ENCODE results near the gene FUT8. TPM values are rescaled to one million over a fixed set of nuclear protein-coding genes. Genes with fewer than 3 reads are reported as not detected.
"Not testable (repeated sequence)": the region's sequence is repeated elsewhere in the genome, so short reads cannot be mapped to it uniquely, and the experiment has no call there.

FUT8 gene
- total RNA-seq, 5 donors from 2014 or later (not counting 1 experiment from before 2014, with no cell fraction given), result 37.6 to 51.7 (median 43.9) TPM

DNA sequence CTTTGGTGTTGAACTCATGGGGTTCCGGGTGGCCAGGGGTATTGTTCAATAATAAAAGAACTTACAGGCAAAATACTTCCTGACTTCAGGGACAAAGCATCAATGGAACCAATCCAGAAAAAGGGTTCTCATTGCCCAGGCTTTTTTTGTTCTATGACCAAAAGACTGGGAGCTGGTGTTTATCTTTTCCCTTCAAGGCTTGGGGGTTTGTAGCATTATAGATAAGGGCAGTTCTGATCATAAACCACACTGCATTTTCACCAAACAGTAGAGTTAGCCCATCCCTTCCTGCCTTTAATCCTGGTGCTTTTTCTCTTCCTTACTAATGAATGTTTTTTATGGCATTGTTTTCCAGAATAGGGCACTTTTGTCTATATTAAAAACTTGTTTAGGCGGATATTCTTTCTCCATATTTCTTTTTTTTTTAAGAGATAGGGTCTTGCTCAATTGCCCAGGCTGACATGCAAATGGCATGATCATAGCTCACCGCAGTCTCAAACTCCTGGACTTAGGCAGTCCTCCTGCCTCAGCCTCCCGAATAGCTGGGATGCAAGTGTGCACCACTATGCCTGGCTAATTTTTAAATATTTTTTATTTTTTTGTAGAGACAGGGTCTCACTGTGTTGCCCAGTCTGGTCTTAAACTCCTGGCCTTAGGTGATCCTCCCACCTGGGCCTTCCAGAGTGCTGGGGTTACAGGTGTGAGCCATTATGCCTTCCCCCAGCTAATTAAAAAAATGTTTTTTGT lies 9.7 kb downstream of the FUT8 start:
- Mint-ChIP-seq H3K4me3 (no peak overlapping the region), H3K27ac (no peak overlapping the region), H3K27me3 (no peaks in the 10 kb centered on the region), H3K36me3 (peaks cover 23% of the 10 kb centered on the region), H3K9me3 (no peaks in the 10 kb centered on the region), H3K4me1 (peaks cover 30 to 53% (median 49%) of the 10 kb centered on the region in 3 donors)
- ChIA-PET POLR2A (interaction anchor here in 1 of 2 donors (0.7 kb wide), 1 partner anchor 11 kb away, joined by 5 read pairs; no protein-coding TSS in a partner anchor), CTCF (interaction anchor here in 1 of 2 donors (0.7 kb wide), 2 partner anchors 200 to 644 kb away, joined by 3 read pairs; no protein-coding TSS in a partner anchor)
- 100% methylated on average over 1 of the region's 4 CpGs for WGBS (ENCODE audit: insufficient coverage)
- no peaks in the 10 kb centered on the region for H3K36me3 ChIP-seq (ENCODE audit: control insufficient read depth in 2 of 2, extremely low read depth in 1 of 2, insufficient read depth in 1 of 2, low read length in 1 of 2)
- no peak overlapping the region for H3K4me3 ChIP-seq (ENCODE audit: control insufficient read depth in 1 of 2, extremely low read depth in 1 of 2, low read length in 1 of 2)
- DNase-seq (no peak), ATAC-seq (replicated peaks in 1 of 4) (no peak)
- H3K4me1 ChIP-seq (ENCODE audit: control insufficient read depth in 1 of 2, extremely low read depth in 1 of 2, insufficient read depth in 2 of 2, low read length in 2 of 2), result peaks cover 0 to 2% of the 10 kb centered on the region in 2 experiments
- H3K9me3 ChIP-seq, result no peaks in the 10 kb centered on the region
- H3K27ac ChIP-seq (ENCODE audit: low read length), result no peak overlapping the region
- no peaks in the 10 kb centered on the region for H3K27me3 ChIP-seq (replicated peaks in 1 of 2; ENCODE audit: control insufficient read depth in 2 of 2, extremely low read depth in 1 of 2, insufficient read depth in 2 of 2, low read length in 1 of 2)

DNA sequence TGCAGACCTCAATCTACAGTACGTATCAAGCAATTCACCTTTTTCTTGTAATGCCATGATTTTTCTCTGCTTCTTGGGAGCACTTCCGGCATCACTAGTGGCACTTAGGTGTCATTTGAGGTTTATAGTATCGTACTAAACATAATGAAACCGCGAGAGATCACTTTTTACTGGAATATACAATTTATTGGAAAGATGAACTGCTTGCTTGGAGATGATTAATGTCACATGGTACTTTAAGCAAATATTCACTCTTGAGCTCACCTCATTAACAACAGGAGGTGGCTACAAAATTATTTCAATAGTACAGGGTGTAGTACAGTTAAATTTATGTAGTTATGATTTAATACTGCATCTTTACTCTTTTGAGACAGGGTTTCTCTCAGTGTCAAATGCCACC lies 11.5 kb downstream of the FUT8 start:
- WGBS (ENCODE audit: insufficient coverage), result no CpG with 5 or more reads among the region's 5 CpGs
- H3K36me3 Mint-ChIP-seq, result peaks cover 31% of the 10 kb centered on the region
- peaks cover 42 to 60% (median 59%) of the 10 kb centered on the region in 3 donors for H3K4me1 Mint-ChIP-seq
- peaks cover 0 to 2% of the 10 kb centered on the region in 2 experiments for H3K4me1 ChIP-seq (ENCODE audit: control insufficient read depth in 1 of 2, extremely low read depth in 1 of 2, insufficient read depth in 2 of 2, low read length in 2 of 2)
- no peak overlapping the region for H3K27ac ChIP-seq (ENCODE audit: low read length)
- no peaks in the 10 kb centered on the region for H3K27me3 Mint-ChIP-seq
- no peak overlapping the region for H3K4me3 ChIP-seq (ENCODE audit: control insufficient read depth in 1 of 2, extremely low read depth in 1 of 2, low read length in 1 of 2)
- H3K27me3 ChIP-seq (replicated peaks in 1 of 2; ENCODE audit: control insufficient read depth in 2 of 2, extremely low read depth in 1 of 2, insufficient read depth in 2 of 2, low read length in 1 of 2), result no peaks in the 10 kb centered on the region
- no peak for DNase-seq
- H3K36me3 ChIP-seq (ENCODE audit: control insufficient read depth in 2 of 2, extremely low read depth in 1 of 2, insufficient read depth in 1 of 2, low read length in 1 of 2), result no peaks in the 10 kb centered on the region
- H3K9me3 ChIP-seq, result no peaks in the 10 kb centered on the region
- no peak for ATAC-seq (replicated peaks in 1 of 4)
- no peak overlapping the region for H3K27ac Mint-ChIP-seq
- no peaks in the 10 kb centered on the region for H3K9me3 Mint-ChIP-seq
- ChIA-PET CTCF (interaction anchor here (0.7 to 2.4 kb wide), 3 partner anchors 9 to 223 kb away, joined by 3 to 8 read pairs (median 3); no protein-coding TSS in a partner anchor), POLR2A (interaction anchor here in 1 of 2 donors (1.0 kb wide), 1 partner anchor 9 kb away, joined by 4 read pairs; no protein-coding TSS in a partner anchor)
- no peak overlapping the region for H3K4me3 Mint-ChIP-seq

DNA sequence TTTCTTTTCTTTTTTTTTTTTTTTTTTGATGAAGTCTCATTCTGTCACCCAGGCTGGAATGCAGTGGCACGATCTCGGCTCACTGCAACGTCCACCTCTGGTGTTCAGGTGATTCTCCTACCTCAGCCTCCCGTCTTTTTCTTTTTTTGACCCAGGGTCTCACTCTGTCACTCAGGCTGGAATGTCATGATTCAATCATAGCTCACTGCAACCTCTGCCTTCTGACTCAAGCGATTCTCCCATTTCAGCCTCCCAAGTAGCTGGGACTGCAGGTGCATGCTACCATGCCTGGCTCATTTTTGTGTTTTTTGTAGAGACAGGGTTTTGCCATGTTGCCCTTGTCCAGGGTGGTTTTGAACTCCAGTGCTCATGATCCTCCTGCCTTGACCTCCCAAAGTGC lies 12.0 kb downstream of the FUT8 start:
- CTCF ChIA-PET, result interaction anchor here (0.6 to 2.4 kb wide), 6 partner anchors 9 to 495 kb away, joined by 3 to 8 read pairs (median 4); no protein-coding TSS in a partner anchor

DNA sequence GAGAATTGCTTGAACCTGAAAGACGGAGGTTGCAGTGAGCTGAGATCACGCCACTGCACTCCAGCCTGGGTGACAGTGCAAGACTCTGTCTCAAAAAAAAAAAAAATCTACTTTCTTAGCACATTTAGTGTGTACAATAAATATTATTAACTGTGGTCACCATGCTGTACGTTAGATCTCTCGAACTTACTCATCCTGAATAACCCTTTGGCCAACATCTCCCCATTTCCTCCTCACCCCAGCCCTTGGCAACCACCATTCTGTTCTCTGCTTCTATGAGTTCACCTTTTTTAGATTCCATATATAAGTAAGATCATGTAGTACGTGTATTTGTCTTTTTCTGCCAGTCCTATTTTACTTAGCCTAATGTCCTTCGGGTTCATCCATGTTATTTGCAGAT lies 13.4 kb downstream of the FUT8 start:
- POLR2A ChIA-PET, result no interaction called here
- Histone ChIP-seq H3K9me3 (no peaks in the 10 kb centered on the region), H3K4me3 (ENCODE audit: control insufficient read depth in 1 of 2, extremely low read depth in 1 of 2, low read length in 1 of 2) (no peak overlapping the region), H3K27ac (ENCODE audit: low read length) (no peak overlapping the region), H3K36me3 (ENCODE audit: control insufficient read depth in 2 of 2, extremely low read depth in 1 of 2, insufficient read depth in 1 of 2, low read length in 1 of 2) (no peaks in the 10 kb centered on the region), H3K27me3 (replicated peaks in 1 of 2; ENCODE audit: control insufficient read depth in 2 of 2, extremely low read depth in 1 of 2, insufficient read depth in 2 of 2, low read length in 1 of 2) (no peaks in the 10 kb centered on the region), H3K4me1 (ENCODE audit: control insufficient read depth in 1 of 2, extremely low read depth in 1 of 2, insufficient read depth in 2 of 2, low read length in 2 of 2) (no peaks in the 10 kb centered on the region)
- H3K4me3 Mint-ChIP-seq, result no peak overlapping the region
- H3K4me1 Mint-ChIP-seq, result peaks cover 51 to 60% (median 58%) of the 10 kb centered on the region in 3 donors
- no peak overlapping the region for H3K27ac Mint-ChIP-seq
- DNase-seq (no peak), ATAC-seq (replicated peaks in 1 of 4) (no peak)
- CTCF ChIA-PET, result no interaction called here
- no peaks in the 10 kb centered on the region for H3K27me3 Mint-ChIP-seq
- H3K9me3 Mint-ChIP-seq, result no peaks in the 10 kb centered on the region
- no CpG with 5 or more reads among the region's 6 CpGs for WGBS (ENCODE audit: insufficient coverage)
- H3K36me3 Mint-ChIP-seq, result peaks cover 35% of the 10 kb centered on the region

More for the DNA sequence above, 12.0 kb downstream of the FUT8 start:
- Mint-ChIP-seq H3K4me1 (peaks cover 47 to 57% (median 55%) of the 10 kb centered on the region in 3 donors), H3K9me3 (no peaks in the 10 kb centered on the region), H3K27me3 (no peaks in the 10 kb centered on the region), H3K27ac (no peak overlapping the region), H3K36me3 (peaks cover 31% of the 10 kb centered on the region), H3K4me3 (no peak overlapping the region)
- ATAC-seq (replicated peaks in 1 of 4) (no peak), DNase-seq (no peak)
- 97% methylated on average over 4 of the region's 5 CpGs for WGBS (ENCODE audit: insufficient coverage)
- POLR2A ChIA-PET, result interaction anchor here in 1 of 2 donors (1.0 kb wide), 1 partner anchor 9 kb away, joined by 4 read pairs; no protein-coding TSS in a partner anchor
- Histone ChIP-seq H3K36me3 (ENCODE audit: control insufficient read depth in 2 of 2, extremely low read depth in 1 of 2, insufficient read depth in 1 of 2, low read length in 1 of 2) (no peaks in the 10 kb centered on the region), H3K27me3 (replicated peaks in 1 of 2; ENCODE audit: control insufficient read depth in 2 of 2, extremely low read depth in 1 of 2, insufficient read depth in 2 of 2, low read length in 1 of 2) (no peaks in the 10 kb centered on the region), H3K9me3 (no peaks in the 10 kb centered on the region), H3K27ac (ENCODE audit: low read length) (no peak overlapping the region), H3K4me1 (ENCODE audit: control insufficient read depth in 1 of 2, extremely low read depth in 1 of 2, insufficient read depth in 2 of 2, low read length in 2 of 2) (no peaks in the 10 kb centered on the region), H3K4me3 (ENCODE audit: control insufficient read depth in 1 of 2, extremely low read depth in 1 of 2, low read length in 1 of 2) (no peak overlapping the region)

DNA sequence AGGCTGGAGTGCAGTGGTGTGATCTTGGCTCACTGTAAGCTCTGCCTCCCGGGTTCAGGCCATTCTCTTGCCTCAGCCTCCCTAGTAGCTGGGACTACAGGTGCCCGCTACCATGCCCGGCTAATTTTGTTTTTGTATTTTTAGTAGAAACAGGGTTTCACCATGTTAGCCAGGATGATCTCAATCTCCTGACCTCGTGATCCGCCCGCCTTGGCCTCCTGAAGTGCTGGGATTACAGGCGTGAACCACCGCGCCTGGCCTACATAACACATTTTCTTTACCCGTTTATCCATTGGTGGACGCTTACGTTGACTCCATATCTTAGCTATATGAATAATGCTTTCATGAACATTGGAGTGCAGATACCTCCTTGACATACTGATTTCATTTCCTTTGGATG lies 14.4 kb downstream of the FUT8 start:
- H3K36me3 ChIP-seq (ENCODE audit: control insufficient read depth in 2 of 2, extremely low read depth in 1 of 2, insufficient read depth in 1 of 2, low read length in 1 of 2); H3K9me3 ChIP-seq; H3K4me1 ChIP-seq (ENCODE audit: control insufficient read depth in 1 of 2, extremely low read depth in 1 of 2, insufficient read depth in 2 of 2, low read length in 2 of 2); H3K9me3 Mint-ChIP-seq; H3K27me3 Mint-ChIP-seq; DNase-seq; H3K27ac ChIP-seq (ENCODE audit: low read length); H3K4me3 Mint-ChIP-seq; H3K27ac Mint-ChIP-seq; H3K4me3 ChIP-seq (ENCODE audit: control insufficient read depth in 1 of 2, extremely low read depth in 1 of 2, low read length in 1 of 2); ATAC-seq (replicated peaks in 1 of 4); H3K27me3 ChIP-seq (replicated peaks in 1 of 2; ENCODE audit: control insufficient read depth in 2 of 2, extremely low read depth in 1 of 2, insufficient read depth in 2 of 2, low read length in 1 of 2): not testable (repeated sequence)
- Mint-ChIP-seq H3K36me3 (peaks cover 32% of the 10 kb centered on the region), H3K4me1 (peaks cover 51 to 61% (median 54%) of the 10 kb centered on the region in 3 donors)
- ChIA-PET CTCF (interaction anchor here in 1 of 2 donors (0.6 kb wide), 1 partner anchor 198 kb away, joined by 3 read pairs; no protein-coding TSS in a partner anchor), POLR2A (interaction anchor here in 1 of 2 donors (0.6 kb wide), 1 partner anchor 78 kb away, joined by 4 read pairs; no protein-coding TSS in a partner anchor)
- WGBS (ENCODE audit: insufficient coverage), result no CpG with 5 or more reads among the region's 12 CpGs

DNA sequence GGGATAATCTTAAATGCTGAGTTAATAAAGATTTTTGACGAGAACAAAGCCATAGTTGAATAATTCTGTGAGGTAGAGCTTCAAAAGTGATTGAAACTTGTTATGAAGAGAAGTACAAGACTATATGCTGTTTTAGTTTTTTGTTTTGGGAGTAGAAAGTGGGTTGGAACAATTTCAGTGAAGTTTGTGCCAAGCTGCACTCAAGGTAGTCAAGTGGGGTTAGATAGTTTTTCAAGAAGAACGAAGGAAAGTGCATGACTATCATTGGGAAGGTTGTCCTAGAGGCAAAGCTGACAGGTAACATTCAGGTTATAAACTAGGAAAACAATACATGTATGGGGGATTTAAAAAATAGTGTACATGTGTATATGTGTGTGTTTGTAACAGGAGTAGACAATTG lies 16.2 kb downstream of the FUT8 start:
- Histone ChIP-seq H3K36me3 (ENCODE audit: control insufficient read depth in 2 of 2, extremely low read depth in 1 of 2, insufficient read depth in 1 of 2, low read length in 1 of 2) (no peaks in the 10 kb centered on the region), H3K27ac (ENCODE audit: low read length) (no peak overlapping the region), H3K27me3 (replicated peaks in 1 of 2; ENCODE audit: control insufficient read depth in 2 of 2, extremely low read depth in 1 of 2, insufficient read depth in 2 of 2, low read length in 1 of 2) (no peaks in the 10 kb centered on the region), H3K4me3 (ENCODE audit: control insufficient read depth in 1 of 2, extremely low read depth in 1 of 2, low read length in 1 of 2) (no peak overlapping the region), H3K9me3 (no peaks in the 10 kb centered on the region), H3K4me1 (ENCODE audit: control insufficient read depth in 1 of 2, extremely low read depth in 1 of 2, insufficient read depth in 2 of 2, low read length in 2 of 2) (peaks cover 4 to 6% of the 10 kb centered on the region in 2 experiments)
- H3K4me3 Mint-ChIP-seq, result no peak overlapping the region
- ATAC-seq (replicated peaks in 1 of 4), result no peak
- POLR2A ChIA-PET, result no interaction called here
- peaks cover 64 to 70% (median 65%) of the 10 kb centered on the region in 3 donors for H3K4me1 Mint-ChIP-seq
- no peak for DNase-seq
- CTCF ChIA-PET, result interaction anchor here (0.5 to 2.1 kb wide), 2 partner anchors 13 to 102 kb away, joined by 3 to 6 read pairs; no protein-coding TSS in a partner anchor
- peaks cover 27% of the 10 kb centered on the region for H3K36me3 Mint-ChIP-seq
- H3K27me3 Mint-ChIP-seq, result no peaks in the 10 kb centered on the region
- WGBS (ENCODE audit: insufficient coverage), result 100% methylated on average over 2 of the region's 2 CpGs
- no peak overlapping the region for H3K27ac Mint-ChIP-seq
- H3K9me3 Mint-ChIP-seq, result no peaks in the 10 kb centered on the region

Measured in T-cell (primary cell).